Caki2 (cell line): ENCODE measurements around the gene GPR65. TPM values are rescaled to one million over a fixed set of nuclear protein-coding genes. Genes with fewer than 3 reads are reported as not detected.

Experiments
- DNase-seq: peaks from one replicate; pipeline ENCODE4 v3.0.0-alpha.2; 2015; ENCODE audit warnings: low read depth
- in situ Hi-C: cut with HindIII; loops from 2 replicates; pipeline ENCODE4 v1.10.0; 2016; ENCODE audit warnings: low sequenced_read_pairs, low pct_unique_long_range_greater_than_20kb, mixed read lengths
- total RNA-seq: library from RNA; depleted of rRNA; stranded (reverse); fragments of >200 nt; shearing (Covaris generic); gene quantifications from 2 replicates; pipeline ENCODE4 v1.2.3, GENCODE V29; 2014; ENCODE audit warnings: low replicate concordance; rRNA removed

GPR65 gene, protein sequence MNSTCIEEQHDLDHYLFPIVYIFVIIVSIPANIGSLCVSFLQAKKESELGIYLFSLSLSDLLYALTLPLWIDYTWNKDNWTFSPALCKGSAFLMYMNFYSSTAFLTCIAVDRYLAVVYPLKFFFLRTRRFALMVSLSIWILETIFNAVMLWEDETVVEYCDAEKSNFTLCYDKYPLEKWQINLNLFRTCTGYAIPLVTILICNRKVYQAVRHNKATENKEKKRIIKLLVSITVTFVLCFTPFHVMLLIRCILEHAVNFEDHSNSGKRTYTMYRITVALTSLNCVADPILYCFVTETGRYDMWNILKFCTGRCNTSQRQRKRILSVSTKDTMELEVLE
- not detected in 2 replicates for total RNA-seq

DNA sequence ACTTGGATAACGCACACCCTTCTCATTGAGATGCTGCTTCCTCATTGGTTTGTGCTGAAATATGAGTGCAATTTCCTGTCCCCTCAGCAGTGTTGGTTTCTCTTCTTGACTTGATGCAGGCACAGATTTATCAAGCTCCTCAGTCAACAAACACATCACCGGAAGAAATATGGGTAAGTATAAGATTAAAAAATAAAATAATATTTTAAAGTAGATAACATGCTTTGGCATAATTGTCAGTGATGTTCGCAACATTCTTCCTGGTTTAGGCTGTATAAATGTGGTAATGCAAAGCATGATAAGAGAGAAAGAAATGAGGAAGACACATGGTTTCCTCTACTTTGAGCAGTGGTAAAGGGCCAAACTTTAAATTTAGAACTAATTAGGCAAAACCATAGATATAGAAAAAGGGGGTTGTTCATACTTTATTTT is at the start of gene GPR65:
TSS of gene GPR65 (plus strand) at position 86 of the 432 bp plus-strand sequence. CDS start 5,713 bp downstream, outside the sequence.
- in situ Hi-C loops = no loop called here

DNA sequence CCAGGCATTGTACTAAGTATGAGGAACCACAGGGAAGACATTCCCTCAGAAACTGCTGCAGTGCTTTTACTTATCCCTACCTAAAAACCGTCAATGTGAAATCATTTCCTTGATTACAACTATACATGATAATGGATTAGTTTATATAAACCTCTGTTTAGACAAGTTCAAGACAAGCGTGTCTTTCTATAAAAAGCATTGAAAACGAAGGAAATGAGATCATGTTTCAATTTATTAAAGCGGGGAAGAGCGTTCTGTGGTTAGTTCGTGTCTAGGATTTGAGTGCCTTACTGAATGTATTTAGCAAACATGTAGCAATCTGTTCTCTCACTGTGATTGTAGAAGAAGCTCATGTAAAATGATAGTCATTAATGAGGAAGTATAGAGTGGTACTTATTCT is 49.4 kb upstream of the GPR65 start:
- in situ Hi-C loops = no loop called here
- DNase-seq = no peak

More for the DNA sequence above, at the start of gene GPR65:
- no peak for DNase-seq

- in situ Hi-C loops = no loop called here
- DNase-seq = no peak
Measured at GRCh38 chr14:87960013-87960787, 44.7 kb upstream of the GPR65 start.

DNA sequence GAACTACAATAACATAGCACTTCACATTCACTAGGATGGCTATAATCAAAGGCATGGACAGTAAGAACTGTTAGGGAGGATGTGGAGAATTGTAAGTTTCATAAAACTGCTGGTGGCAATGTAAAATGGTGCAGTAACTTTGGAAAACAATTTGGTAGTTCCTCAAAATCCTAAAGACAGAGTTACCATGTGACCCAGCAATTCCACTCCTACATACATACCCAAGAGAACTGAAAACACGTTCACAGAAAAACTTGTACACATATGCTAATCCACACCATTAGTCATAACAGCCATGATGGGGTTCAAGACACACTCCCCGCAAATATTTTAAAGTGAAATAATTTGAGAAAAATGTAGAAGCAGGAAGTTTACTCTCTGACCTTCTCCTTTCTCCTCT is 43.7 kb upstream of the GPR65 start:
- in situ Hi-C loops = no loop called here
- DNase-seq = no peak

- in situ Hi-C loops = no loop called here
- no peak for DNase-seq
Measured at GRCh38 chr14:87966816-87967215, 38.1 kb upstream of the GPR65 start.

- in situ Hi-C loops = no loop called here
- no peak for DNase-seq
Measured at GRCh38 chr14:87967496-87967895, 37.4 kb upstream of the GPR65 start.

GRCh38 chr14:87971010-87971409 is 33.9 kb upstream of the GPR65 start:
- DNase-seq = no peak
- in situ Hi-C loops = no loop called here

DNA sequence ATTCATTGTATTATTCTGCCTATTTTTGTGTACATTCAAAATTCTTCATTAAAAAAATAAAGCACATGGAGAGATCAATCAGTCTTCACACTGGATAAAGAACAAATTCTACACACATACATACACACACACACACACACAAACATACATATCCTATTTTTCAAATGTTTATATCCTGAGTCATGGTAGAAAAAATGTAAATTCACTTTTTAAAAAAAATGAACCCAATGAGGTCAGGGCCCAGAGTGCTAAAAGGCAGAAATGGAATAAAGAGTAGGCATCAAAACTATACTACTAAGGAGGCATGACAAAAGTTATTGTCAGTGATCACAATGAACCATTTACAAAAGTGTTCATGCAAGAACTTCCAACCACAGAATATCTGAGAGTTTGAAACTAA is 29.3 kb upstream of the GPR65 start:
- DNase-seq = no peak
- in situ Hi-C loops = no loop called here

DNA sequence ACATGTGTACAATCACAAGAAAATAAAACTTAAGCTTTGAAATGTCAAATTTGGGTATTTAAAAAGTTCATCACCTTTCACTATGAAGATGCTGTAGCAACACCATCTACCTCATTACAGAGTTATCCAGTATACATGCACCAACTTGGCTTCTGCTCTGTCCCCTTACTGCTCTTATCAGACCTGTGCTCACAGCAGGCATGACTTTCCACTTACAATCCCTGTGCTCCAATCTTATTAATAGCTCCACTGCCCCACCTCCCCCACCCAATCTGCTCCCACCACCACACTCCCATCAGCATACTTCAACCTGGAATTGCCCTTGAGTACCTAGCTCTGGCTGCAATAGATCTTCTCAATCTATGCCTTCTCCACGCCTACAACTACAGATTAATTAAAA is 25.2 kb upstream of the GPR65 start:
- DNase-seq = no peak
- in situ Hi-C loops = no loop called here

GRCh38 chr14:87989221-87989955 is 15.5 kb upstream of the GPR65 start:
- no peak for DNase-seq
- in situ Hi-C loops = no loop called here

GRCh38 chr14:87989956-87990299 is 15.0 kb upstream of the GPR65 start:
- in situ Hi-C loops = no loop called here
- no peak for DNase-seq

DNA sequence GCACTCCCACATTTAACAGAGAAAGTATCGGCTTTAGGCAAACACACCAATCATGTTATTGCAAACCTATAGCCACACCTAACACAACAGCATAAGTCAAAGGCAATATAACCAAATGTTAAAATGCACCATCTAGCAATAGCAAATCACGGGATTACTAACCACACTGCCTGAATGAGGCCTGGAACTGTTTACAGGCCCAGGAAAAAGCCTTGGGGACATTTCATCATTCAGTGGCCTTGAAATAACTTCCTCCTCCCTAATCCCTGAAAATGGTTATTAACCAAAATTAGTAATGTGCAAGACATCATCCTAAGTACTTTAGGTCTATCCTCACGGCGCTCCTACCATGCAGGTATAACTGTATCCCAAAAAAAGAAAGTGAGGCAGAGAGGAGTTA is 14.3 kb upstream of the GPR65 start:
- in situ Hi-C loops = no loop called here
- no peak for DNase-seq

DNA sequence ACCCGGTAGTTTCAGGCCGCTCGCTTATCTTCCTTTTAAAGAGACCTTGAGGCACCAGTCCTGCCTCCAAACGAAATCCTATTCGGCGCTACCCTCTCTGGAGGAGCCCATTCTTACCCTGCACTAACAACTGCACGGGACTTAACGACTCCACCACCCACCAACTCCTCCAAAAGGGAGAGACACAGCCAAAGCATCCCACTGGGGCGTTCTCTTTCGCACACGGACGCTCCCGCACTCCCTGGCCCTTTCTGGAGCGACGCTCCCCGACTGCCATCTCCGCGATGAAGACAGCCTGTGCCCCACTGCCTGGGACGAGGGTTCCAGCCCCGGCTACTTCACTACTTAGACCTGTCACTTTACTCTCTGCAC is 12.6 kb upstream of the GPR65 start:
- DNase-seq = no peak
- in situ Hi-C loops = no loop called here

GRCh38 chr14:87992718-87993628 is 12.0 kb upstream of the GPR65 start, which contains the start of gene GALC:
TSS of gene GALC (minus strand) at chr14:87993182. CDS start at chr14:87993164, 18 bp downstream.
- in situ Hi-C loops = no loop called here
- peak; percentile 80 for DNase-seq

GRCh38 chr14:87994974-87995373 is 10.0 kb upstream of the GPR65 start:
- in situ Hi-C loops = no loop called here
- DNase-seq = no peak

- in situ Hi-C loops = no loop called here
- no peak for DNase-seq
Measured at GRCh38 chr14:87995500-87996290, 9.2 kb upstream of the GPR65 start.

DNA sequence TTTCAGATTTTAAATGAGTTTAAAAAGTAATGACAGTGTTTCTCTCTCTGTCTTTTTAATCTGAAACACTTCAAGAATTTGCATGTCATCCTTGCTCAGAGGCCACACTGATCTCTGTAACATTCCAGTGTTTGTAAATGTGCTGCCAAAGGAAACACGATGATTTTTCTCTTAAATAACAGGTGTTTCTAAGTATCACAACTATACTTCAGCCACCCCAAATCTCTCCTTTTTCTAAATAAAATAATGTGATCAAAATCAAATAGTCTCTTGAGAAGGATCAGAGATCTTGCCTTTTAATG is 8.7 kb upstream of the GPR65 start:
- in situ Hi-C loops = no loop called here
- DNase-seq = no peak
